GM18868 (cell line): ENCODE results near the gene ZFAND3.
"Not testable (repeated sequence)": the region's sequence is repeated elsewhere in the genome, so short reads cannot be mapped to it uniquely, and the experiment has no call there.

Experiments
- ATAC-seq: cut with Tn5 transposase; IDR thresholded peaks from one replicate; pipeline ENCODE4 v1.9.1; 2021; ENCODE audit warnings: mild to moderate bottlenecking, moderate library complexity; ENCODE audit not compliant: unreplicated experiment

ZFAND3 gene

DNA sequence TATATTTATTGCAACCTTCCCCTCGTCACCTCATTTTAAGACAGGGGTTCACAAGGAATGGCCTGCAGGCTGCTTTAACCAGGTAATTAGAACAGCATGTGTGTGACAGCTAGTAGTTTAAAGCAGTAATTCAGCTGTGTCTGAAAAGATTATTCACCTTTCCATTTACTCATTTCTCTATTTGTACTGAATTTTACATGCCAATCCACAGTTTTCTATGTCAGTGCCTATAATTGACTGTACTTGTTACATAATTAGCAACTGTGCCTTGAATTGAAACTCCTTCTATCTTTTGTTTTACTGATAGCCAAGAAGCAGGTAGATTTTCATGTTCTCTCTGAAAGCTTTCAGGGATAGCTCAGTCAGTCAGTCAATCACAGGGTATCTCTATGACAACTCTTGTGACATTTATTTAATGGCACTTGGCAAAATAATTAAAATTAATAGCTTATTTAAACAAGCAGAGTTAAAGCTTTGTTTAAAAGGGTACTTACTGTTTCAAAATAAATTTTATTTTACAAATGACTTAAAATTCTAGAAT is 214.0 kb downstream of the ZFAND3 start:
- ATAC-seq, result no peak

DNA sequence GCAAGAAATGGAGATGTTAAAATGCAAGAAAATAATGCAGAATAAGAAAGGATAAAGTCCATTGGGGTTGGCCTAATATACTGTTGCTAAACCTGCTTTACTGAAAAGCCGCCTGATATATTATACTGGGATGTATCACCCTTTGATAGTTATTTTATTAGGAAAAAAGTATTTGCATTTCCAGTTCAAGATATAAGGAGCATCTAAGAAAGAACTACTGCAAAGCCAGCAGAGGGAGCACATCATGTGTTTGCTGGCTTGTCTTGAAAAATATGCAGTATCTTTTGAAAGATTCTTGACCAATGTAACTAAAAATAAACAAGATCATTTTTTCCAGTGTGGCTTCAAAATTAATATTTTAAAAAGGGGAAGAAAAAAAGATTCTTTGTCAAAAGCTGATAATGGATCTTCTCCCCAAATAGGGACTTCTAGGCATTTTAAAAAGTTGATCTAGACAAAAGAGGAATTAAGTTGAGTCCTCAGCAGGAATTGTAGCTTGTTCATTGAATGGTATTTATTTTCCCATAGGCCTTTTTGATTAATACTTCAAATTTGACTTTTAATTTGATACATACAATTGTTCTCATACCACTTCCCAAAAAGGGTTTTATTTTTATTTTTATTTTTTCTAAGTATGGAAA is 214.9 kb downstream of the ZFAND3 start:
- ATAC-seq, result no peak

DNA sequence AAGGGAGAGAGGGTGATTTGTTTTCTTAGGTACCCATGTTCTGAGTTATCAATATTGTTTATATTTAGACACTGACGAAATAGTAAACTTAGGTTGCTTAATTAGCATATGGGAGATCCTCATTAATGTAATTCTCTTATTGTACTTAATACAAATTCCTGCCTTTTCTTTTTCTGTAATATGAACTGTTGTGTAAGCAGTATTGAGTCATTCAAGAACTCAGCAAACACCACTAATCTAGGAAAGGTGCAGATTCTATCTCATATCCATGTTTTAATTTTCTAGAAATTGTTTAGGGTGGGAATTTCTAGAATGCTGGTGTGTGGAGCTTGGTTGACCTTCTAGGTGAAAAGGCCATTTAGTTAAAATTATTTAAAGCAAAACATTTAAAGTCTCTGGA is 216.0 kb downstream of the ZFAND3 start:
- no peak for ATAC-seq

DNA sequence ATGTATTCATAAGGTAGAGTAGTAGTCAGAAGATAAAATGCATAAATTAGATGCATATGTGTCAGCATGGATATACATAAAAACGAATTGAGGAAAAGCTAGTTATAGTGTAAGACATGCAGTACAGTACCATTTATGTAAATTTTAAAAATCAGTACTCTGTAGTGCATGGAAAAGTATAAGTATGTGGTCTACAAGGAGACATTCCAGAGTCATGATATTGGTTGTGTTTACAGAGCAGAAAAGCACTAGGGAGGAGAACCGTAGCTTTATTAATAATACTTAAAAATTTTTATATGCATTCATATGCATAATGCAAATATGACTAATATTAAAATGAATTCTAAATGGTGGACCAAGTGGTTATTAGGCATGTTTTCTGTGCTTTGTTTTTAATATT is 220.0 kb downstream of the ZFAND3 start:
- ATAC-seq, result no peak

DNA sequence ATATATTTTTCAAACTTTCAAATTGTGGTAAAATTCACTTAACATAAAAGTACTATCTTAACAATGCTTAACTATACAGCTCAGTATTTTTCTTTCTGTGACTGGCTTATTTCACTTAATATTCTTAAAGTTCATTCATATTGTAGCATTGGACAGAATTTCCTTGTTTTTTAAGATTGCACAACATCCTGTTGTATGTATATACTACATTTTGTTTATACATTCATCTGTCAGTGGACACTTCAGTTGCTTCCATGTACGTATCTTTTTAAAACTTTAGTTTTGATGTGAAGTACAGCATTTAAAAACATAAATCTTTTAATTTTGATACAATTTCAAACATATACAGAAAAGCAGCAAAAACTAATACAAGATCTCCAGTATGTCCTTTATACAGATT is 220.7 kb downstream of the ZFAND3 start:
- ATAC-seq, result no peak

DNA sequence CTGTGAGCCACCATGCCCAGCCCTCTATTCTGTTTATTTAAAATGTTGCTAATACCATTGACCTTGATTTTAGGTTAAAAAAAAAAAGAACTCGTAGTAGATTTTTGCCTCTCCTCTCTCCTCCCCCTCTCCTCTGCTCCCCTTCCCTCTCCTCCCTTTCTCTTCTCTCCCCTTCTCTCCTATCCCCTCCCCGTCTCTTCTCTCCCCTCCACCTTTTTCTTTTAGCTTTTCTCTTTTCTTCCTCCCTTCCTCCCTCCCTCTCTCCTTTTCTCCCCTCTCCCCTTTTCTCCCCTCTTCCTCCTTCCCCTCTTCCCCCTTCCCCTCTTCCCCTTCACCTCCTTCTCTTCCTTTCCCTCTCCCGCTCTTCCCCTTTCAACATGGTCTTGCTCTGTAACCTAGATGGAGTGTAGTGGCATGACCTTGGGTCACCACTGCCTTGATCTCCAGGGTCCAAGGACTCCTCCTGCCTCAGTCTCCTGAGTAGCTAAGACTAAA is 223.8 kb downstream of the ZFAND3 start:
- no peak for ATAC-seq

DNA sequence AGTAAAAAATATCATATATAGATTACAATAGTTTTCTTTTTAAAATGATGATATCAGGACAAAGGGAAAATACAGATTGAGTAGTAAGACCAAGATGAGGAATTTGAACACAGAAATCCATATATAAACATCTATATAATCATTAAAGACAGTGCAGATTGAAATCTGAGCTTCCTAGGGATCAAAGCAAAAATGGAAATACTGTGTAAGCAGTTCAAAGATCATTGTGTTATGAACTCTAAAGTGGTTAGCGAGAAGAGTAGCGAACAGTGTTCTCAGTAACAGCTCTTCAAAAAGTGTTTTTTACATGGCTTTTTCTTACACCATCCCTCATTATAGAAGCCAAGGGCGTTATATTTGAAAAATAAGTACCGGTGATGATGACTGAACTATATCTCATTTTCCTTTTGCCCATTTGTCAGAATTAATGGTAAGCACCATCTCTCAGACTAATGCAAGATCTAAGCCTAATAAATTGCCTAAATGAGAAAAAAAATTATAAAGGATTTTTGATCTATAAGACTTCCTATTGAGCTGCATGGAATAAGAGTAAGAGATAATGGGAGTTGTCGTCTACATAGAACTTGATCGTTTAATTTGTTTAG is 226.3 kb downstream of the ZFAND3 start:
- ATAC-seq, result no peak

DNA sequence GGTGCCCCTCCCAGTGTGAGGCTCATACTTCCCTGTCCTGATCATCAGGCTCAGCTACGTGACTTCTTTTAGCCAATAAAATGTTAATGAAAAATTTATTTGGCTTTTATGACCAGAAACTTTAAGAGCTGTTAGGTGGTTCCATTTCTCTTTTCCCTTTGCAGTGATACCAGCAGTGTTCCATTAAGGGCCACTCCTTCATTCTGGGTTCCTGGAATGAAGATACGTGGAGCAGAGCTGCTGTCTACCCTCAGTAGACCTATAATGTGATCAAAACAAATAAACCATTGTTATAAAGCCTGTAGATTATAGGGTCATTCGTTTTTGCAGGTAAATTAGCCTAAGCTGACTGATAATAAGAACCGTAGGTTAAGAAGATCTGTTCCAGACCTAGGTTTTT is 228.0 kb downstream of the ZFAND3 start:
- ATAC-seq, result no peak

DNA sequence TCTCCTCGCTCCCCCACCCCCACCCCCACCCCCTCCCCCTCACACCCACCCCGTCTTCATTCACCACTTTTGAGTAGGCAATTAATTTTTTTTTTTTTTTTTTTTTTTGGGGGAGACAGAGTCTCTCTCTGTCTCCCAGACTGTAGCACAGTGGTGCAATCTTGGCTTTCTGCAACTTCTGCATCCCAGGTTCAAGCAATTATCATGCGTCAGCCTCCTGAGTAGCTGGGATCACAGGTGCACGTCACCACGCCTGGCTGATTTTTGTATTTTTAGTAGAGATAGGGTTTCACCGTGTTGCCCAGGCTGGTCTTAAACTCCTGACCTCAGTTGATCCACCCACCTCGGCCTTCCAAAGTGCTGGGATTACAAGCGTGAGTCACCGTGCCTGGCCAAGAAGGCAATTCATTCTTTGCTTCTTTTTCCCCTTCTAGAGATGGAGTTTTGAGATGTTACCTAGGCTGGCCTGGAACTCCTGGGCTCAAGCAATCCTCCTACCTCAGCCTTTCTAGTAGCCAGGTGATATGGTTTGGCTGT is 230.4 kb downstream of the ZFAND3 start:
- ATAC-seq, result not testable (repeated sequence)

DNA sequence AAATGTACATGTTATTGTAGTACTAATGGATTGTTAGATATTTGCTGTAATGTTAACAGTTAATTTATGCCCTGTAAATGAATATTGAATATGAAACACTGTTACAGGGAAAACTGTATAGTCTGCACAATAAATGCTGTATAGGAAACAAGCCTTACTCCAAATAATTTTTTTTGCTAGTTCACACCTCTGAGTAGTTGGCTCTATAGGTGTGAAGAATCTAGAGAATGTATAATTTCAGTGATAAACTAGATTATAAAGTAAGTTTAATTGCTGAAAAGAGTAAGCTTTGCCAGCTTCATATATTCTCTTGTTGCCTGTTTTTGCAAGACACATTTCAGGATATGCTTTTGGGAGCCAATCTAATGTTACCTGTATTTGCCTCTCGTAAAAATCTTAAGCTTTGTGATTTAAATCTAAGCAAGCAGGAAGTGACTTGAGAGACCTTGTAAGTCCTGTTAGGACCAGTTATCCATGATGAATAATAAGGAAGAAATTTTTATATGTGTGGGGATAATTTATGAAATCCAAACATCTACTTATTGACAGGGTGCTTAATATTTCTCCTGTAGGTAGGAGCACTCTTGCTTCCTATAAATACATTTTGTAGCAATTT is 232.4 kb downstream of the ZFAND3 start:
- ATAC-seq, result no peak

DNA sequence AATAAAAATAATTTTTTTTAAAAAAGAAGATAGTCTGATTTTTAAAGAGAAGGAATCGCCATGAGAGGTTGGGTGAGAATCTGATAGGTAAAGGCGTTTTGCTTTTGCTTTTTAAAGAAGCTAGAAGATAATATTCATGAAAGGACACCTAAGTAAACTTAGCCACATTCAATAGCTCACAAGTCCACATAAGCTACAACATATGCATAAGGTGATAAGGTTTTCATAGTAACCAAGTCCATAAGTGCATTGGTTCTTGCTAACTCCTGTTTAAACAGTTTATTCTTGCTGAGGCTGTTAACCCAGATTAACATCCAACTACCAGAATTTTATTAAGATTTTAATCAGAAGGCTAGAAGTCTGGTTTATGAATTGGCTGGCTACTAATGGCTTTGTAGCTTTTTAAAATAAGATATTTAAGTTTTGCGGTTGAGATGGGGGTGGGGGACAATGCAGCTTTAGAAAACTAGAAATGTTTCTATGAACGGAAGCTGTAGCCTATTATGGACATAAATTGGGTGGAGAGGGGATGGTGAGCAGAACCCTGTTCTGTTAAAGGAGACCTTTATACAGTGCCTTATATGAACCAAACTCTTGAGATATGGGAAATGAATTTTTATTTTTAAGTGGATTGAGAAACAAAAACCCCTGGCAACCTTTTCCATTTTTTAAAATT is 235.1 kb downstream of the ZFAND3 start:
- no peak for ATAC-seq

DNA sequence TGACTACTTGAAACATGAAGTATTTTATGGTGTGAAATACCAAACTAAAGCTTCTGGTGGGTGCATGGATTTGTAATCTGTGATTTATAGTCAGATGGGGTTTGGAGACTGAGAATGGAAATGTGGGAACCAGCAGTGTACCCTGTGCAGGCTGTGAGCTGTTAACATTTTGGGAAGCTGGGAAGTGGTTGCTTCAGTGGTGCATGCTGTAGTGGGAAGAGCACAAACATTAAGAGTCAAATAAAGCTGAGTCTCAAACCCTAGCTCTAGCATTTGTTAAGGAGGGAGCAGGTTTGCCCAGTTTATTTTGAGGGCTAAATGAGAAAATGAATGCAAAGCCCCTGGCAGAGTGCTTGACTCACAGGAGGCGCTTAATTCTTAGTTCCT is 235.7 kb downstream of the ZFAND3 start:
- ATAC-seq, result no peak

DNA sequence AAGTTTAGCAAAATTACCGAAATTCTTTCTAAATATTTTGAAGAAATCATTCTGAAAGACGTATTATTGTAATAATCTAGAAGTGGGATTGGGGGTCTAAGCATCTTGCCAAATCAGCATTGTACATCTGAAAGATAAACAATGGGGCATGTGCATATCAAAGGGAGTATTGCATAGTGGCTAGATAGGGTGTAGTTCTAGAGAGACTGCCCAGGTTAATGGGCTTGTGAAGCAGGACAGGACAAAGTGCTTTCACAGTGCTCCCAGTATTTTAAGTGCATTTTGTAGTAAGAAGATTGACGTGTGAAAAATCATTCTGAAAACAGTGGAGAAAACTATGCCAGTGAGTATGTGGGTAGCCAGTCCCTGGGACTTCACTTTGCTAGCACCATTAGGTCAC is 236.8 kb downstream of the ZFAND3 start:
- ATAC-seq, result no peak

DNA sequence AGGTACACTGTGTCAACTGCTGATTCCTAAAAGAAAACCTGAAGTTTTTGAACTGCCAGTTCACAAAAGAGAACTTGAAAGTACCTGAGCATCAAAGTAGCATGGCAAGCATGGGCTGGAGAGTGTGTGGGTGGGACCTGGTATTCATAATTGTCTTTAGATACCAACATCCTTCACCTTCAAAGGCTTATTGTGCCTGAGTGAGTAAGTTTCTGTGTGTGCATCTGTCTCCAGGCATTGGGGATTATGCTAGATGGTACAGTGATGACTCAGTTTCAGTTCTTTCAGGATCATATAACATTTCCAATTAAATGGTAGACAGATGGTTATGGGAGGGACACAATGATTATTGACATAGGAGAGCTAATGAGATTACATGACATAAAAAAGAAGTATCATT is 238.5 kb downstream of the ZFAND3 start:
- peak; percentile 87 for ATAC-seq

DNA sequence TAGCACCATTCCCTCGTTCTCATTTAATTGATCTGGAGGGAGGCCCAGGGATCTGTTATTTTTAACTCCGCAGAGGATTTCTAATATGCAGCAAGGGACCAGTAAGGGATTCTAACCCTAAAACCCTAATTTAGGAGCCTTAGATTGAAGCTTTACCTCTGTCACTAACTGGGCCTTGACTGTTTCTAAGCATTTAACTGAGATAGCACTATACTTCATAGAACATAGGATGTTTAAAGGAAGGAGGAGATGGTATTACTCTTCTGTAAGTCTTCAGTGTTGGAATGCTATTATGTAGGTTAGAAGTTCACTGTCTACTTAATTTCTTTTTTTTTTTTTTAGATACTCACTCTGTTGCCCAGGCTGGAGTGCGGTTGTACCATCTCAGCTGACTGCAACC is 242.5 kb downstream of the ZFAND3 start:
- ATAC-seq, result no peak

DNA sequence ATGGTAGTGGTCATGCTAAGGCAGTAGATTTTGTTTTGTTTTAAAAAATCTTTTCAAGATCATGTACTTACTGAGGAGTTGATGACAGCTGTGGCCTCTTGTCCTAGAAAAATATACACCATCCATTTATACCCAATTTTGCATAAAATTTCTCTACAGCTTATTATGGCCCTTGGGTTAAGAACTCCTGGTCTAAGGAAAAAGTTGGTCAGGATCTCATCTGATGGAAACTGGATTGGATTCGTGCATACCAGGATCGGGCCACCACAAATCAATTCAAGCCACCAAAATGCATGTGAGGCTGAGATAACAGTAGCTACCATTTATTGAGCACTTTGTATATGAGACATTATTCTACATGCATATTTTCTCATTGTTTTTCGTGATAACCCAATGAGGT is 244.4 kb downstream of the ZFAND3 start:
- ATAC-seq, result no peak

DNA sequence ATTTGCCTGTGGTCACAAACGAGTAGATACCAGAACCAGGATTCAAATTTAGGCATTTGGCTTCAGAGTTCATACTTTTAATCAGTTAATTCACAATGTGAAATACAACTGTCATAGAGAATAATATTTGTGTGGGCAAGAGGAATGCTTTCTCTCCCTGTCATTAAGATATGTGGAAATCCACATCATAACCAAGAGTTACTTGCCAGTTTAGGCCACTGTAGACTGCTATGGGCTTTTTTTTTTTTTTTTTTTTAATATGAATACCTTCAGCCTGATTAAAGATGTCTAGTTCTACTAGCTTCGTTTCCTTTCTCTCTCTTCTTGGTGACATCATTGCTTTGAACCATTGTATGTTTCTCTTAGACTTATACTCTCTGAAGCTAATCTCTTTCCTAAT is 244.9 kb downstream of the ZFAND3 start:
- no peak for ATAC-seq

DNA sequence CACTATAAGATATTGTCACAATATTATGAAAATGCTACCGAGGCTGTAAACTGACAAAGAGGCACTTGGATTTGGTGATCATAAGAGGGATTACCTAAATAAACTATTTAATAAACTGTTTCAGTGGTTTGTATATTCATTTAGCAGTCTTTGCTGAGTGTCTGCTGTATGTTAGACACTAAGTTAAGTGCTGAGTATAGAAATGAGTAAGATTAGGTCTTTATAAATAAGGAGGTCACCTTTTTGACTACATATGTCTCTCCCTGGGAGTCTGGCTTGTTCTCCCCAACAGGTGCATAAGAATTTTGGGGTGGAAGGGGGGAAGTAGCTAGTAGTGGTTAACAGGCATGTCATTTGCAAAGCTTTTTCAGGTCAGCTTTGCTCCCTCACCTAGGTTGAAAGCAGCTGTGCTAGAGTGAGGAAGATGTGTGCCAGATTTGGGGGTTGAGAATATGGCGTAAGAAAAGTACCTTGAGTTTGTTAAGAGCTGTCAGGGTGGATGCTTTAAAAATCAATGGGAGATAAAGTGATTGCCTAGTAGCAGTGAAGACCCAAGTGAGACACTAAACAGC is 246.3 kb downstream of the ZFAND3 start:
- no peak for ATAC-seq

DNA sequence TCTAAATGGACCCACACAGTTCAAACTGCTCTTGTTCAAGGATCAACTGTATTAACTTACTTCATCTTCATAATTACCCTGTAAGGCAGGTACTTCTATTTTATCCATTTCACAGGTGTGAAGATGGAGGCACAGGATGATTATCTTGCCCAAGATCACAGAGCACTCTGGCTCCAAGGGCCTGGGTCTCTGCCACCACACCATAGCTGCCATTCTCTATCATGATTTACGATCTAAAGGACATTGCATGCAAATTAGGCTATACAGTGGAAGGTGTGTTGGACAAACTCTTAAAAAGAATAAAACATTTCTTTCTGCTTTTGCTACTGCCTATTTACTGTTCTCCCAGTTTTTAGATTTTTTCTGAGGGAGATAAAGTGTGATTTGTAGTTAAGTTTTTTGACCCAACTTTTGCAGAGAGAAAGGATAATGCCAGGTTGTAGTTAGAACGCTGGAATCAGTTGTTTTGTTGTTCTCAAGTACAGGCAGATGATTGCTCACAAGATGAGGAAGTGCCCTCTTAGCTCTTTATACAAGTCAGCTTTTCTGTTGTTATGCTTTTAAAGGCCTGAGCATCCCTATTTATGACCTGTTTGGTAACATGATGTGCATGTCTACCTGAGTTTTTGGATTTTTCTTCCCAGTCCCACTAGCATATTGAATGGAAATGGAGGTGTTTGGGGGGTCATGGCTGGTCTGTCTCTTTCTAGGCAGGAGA is 247.9 kb downstream of the ZFAND3 start:
- ATAC-seq, result no peak

DNA sequence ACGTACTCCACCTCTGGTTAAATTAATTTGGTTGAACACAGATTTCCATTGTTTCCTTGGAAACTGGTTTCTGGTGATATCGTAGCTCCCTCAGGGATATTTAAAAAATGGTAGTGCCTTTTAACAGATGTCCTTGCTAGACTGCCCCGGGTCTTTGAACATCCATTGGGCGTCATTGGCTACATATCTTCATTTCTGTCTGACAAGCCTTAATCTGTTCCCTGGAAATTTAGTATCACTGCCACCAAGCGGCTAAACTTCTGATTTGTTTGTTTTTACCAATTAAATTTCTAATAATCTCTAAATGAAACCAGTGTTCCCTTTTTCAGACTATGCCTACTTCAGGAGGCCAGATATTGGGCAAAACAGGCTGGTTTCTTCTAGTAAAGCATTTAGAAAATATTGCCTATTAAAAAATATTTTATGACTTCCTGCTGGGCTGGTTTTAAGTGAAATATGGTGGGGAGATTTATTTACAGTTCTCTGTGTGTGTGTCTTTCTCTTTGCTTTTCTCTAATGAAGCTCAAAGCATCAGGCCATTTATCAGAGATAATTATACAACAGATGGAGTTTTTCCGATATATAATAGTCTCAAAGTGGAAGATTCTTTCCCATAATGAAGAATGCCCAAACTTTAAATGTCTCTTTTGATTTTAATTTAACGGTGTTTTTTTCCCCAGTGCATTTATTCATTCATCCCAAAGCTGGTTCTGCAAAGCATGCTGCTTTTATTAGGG is 249.5 kb downstream of the ZFAND3 start:
- no peak for ATAC-seq
